A673 (cell line): ENCODE measurements around the gene NEK6.

ENCODE experiments used
- CTCF ChIP-seq: fragments of 300-800, 200-600 bp; sonication (generic); conservative IDR thresholded peaks from 2 replicates; pipeline ENCODE4 v1.5.1; 2017; ENCODE audit warnings: low read depth, mild to moderate bottlenecking, antibody characterized with exemption, low read length, moderate library complexity, mixed read lengths
- EZH2 ChIP-seq: fragments of 200-600 bp; sonication (generic); IDR thresholded peaks from 2 replicates; pipeline ENCODE4 v1.6.1; 2017; ENCODE audit warnings: borderline replicate concordance, low read depth, mild to moderate bottlenecking, mixed read lengths, antibody characterized with exemption, low read length; ENCODE audit not compliant: poor library complexity, severe bottlenecking

DNA sequence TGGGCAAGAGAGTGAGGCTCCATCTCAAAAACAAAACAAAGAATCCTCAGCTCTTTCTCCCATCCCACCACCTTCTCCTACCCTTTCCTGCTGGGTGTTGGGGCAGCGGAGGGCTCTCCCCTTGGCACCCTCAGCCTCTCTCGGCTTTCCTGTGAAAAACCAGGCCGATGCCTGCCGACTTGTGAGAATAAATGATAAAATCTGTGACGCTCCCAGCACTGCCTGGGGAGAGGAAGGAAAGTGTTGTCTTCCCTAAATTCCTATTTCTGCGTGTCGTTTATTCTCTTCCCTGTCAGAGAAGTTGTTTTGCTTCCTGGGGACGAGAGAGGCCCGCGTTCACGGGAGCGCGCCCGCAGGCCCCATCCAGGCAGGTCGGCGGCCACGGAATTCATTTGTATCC, 19.7 kb downstream of the NEK6 start:
- TF ChIP-seq CTCF (no peak), EZH2 (no peak)
